GM18502 (cell line): ENCODE measurements around the gene KAZN.
"Not testable (repeated sequence)": the region's sequence is repeated elsewhere in the genome, so short reads cannot be mapped to it uniquely, and the experiment has no call there.

Experiments used
- ATAC-seq: cut with Tn5 transposase; IDR thresholded peaks from one replicate; pipeline ENCODE4 v1.9.1; 2021; ENCODE audit warnings: mild to moderate bottlenecking; ENCODE audit not compliant: unreplicated experiment, poor library complexity

KAZN gene

DNA sequence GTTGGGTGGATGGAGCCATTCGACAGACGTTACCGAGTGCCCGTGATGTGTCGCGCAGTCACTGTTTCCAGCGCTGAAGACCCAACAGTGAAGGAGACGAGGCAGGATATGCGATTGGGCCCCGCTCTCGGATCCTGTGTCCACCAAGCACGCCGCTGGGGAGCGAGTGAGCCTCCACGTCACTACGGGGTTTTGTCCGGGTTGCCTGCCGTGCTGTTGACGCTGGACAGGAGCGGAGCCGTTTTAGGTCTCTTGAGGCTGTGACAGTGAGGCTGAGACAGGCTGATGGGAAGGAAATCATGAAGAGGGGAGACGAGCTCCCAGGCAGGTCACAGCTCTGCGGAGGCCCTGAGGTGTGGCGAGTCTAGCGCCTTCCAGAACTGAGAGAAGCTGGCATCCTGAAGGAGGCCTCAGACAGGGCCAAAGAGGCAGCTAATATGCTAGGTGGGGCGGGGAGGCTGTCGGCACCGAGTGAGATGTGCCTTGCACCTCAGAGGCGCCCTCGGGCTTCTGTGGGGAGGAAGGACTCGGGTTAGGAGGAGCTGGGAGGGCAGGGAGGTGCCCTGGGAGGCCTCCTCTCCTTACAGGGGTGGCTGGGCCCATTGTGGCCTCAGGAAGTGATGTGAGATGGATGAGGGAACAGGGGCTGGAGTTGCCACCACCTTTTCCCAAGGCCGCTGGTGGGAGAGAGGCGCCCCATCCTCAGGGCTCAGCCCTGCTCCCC lies 359.1 kb downstream of the KAZN start:
- no peak for ATAC-seq

- no peak for ATAC-seq
Observed at GRCh38 chr1:14958249-14959058, 360.0 kb downstream of the KAZN start.

- no peak for ATAC-seq
Observed at GRCh38 chr1:14959059-14959694, 360.7 kb downstream of the KAZN start.

DNA sequence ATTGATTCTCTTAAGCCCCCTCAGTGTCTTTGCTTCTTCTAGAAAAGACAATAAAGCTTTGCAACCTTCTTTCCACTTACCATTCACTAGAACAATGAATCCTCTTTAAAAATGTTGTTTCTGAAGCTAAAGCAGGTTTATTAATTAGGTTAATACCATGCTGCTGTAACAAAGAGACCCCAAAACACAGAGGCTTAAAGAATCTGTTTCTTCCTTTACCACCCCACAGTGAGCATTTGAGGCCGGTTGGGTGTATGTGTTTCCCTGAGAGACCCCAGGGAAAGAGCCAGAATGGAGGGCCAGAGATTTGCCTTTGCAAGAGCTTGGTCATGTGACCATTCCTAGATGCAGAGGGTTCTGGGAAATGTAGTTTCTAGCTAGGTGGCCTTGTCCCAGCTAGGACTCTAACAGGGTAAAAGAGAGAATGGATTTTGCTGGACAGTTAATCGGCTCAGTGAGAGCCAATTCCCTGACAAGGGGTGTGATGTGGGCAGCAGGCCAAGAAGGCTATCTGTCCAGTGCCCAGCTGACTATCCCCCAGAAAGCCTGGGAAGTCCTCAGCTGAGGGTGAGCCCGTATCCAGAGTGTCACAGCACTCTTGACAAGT lies 363.3 kb downstream of the KAZN start:
- ATAC-seq = no peak

GRCh38 chr1:14962407-14962806 lies 363.9 kb downstream of the KAZN start:
- no peak for ATAC-seq

DNA sequence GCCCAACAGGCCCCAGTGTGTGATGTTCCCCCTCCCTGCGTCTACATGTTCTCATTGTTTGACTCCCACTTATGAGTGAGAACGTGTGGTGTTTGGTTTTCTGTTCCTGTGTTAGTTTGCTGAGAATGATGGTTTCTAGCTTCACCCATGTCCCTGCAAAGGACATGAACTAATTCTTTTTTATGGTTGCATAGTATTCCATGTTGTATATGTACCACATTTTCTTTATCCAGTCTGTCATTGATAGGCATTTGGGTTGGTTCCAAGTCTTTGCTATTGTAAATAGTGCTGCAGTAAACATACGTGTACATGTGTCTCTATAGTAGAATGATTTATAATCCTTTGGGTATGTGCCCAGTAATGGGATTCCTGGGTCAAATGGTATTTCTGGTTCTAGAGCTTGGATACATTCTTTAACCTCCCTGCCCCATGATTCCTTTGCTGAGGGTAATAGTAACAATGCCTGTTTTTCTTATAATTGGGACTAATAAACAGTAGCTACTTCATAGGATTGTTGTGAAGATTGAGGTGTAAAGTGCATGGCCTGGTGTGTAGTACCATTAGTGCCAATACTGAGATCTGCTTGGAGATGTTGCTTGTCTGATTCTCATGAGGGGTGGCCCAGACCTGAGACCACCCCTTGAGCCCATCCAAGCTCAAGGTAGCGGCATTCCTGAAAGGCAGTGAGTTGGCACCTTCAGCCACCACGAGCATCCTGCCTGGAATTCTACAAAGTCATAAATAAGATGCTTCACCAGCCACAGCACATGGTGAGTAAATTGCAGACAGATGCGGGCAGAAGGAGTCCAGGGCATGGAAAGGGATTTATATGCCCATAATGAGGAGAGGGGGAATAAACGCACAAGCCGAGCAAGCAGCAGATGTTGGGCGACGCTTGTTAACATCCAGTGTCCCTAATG lies 365.6 kb downstream of the KAZN start:
- not testable (repeated sequence) for ATAC-seq

- no peak for ATAC-seq
Observed at GRCh38 chr1:14964711-14965055, 366.2 kb downstream of the KAZN start.

- ATAC-seq = no peak
Observed at GRCh38 chr1:14968251-14968851, 369.9 kb downstream of the KAZN start.

- ATAC-seq = no peak
Observed at GRCh38 chr1:14969006-14969405, 370.5 kb downstream of the KAZN start.

DNA sequence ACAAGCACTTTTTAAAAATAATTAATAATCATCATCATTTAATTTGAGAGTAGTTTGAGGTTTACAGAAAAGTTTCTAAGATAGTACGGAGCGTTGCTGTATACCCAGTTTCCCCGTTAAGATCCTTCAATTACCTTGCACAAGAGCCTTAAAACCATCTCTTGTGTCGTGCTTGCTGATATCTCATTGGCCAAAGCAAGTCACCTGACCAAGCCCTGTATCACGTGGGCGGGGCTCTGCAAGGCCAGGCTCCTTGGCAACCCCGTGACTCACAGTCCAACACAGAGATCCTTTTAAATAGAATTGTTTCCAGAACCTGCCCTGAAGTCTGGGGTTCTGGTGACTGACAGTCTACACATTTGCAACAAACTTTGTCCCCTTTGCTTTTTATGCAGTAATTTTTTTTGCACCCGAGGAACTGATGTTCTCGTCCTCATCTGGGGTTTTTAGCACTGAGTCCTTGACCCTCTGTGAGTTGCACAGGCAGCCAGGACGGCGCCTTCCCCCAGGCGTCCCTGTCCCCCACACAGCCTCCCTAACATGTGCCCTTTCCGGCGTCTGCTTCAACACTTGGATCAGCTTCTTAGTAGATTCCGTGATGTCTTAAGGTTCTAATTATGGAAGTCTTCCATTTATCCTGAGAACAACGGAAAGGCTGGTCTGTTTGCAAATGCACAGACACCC lies 371.8 kb downstream of the KAZN start:
- ATAC-seq = no peak

GRCh38 chr1:14970799-14971141 lies 372.3 kb downstream of the KAZN start:
- ATAC-seq = no peak

DNA sequence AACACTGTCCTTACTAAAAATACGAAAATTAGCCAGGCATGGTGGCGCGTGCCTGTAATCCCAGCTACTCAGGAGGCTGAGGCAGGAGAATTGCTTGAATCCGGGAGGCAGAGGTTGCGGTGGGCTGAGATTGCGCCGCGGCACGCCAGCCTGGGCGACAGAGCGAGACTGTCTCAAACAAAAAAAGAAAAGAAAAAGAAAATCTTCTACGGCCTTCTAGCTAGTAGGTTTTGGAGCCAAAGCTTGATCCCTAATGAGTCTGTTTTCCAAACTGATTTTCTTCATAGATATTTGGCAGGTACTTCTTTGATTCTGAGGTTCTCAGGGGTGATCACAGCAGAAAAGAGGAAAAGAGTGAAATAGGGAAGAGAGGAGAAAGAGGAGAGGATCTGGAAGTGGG lies 372.7 kb downstream of the KAZN start:
- ATAC-seq = no peak

- no peak for ATAC-seq
Observed at GRCh38 chr1:14972107-14972506, 373.6 kb downstream of the KAZN start.

DNA sequence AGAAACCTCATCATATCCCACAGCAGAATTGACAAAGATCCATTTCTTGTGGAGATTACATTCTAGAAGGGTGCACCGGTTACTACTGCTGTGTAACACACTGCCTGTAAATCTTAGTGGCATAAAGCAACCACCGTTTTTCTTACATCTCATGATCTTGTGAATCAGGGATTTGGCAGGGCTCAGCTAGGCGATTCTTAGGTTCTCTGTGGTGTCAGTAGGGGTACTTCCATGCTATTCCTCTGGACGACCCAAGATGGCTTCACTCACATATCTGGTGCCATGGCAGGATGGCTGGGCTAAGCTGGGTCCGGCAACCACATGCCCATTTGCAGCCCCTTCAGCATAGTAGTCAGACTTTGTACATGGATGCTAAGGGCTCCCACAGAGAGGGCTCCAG lies 375.3 kb downstream of the KAZN start:
- no peak for ATAC-seq

- ATAC-seq = no peak
Observed at GRCh38 chr1:14974361-14974760, 375.9 kb downstream of the KAZN start.

DNA sequence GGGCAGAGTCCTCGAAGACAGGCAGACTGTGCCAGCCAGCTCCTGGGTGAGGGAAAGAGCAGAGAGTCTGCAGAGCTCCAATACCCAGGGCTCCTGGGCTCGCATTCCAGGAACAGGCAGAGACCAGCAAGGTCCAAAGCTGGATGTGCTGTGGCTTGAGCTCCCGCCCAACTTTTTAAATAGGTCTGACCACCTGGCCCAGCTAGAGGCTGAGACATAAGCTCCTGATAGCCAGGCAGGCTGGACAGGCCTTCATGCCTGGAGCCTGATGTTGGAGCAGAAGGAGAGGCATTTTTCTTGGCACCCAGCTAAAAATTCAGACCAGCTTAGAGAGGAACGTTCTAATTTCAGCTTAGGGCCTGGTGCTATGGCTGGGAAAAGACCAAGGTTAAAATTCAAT lies 376.6 kb downstream of the KAZN start:
- ATAC-seq = no peak

DNA sequence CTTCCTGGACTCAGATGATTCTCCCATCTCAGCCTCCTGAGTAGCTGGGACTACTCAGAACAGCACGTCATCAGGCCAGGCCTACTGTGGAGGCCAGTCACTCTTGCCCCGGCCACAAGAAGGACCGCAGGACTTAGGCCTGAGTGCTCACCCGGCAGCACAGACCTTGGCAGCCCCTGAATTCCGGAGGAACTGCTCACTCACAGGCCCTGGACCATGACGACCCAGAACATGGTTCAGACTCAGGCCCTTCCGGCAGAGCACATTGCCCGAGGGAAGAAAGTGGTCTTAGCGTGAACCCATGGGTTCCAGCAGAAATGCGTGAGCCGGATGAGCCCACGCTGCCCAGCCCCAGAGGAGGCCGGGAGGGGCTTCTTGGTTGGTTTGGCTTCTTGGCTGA lies 377.8 kb downstream of the KAZN start:
- no peak for ATAC-seq

DNA sequence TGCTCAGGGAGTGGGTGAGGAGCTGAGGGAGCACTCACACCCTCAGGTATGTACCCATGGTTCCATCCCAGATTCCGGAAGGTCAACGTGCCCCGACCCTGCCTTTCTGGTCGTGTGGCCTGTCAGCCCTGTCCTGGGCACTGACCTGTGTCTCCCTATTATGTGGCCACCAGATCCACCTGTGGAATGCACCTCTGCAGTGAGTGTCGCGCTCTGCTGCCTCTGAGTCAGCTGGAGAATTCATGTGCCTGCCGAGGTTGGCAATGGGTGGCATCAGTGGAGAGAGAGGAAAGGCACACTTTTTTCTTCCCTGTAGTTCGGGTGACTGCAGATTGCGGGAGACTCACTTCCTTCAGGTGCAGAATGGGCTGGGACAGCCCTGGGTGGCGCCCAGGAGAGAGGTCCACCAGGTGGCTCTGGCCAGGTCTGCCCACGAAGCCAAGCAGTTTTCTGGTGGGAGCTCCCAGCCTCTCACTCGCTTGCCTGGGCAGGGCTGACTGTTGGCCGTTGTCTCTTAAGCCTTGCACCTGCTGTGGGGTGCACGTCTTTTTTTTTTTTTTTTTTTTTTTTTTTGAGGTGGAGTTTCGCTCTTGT lies 378.9 kb downstream of the KAZN start:
- ATAC-seq = no peak
